MM.1S (cell line): ENCODE measurements around the gene IL17RD.

Experiments
- DNase-seq: peaks from one replicate; pipeline ENCODE4 v3.0.0-alpha.2; 2015
- H2AFZ ChIP-seq: fragments of 300-600 bp; sonication (generic); 2 replicates; pipeline ENCODE4 v1.6.0; 2016; ENCODE audit warnings: antibody characterized with exemption, low read length
- H3F3A ChIP-seq: fragments of 300-600 bp; sonication (generic); 2 replicates; pipeline ENCODE4 v1.6.1; 2016; ENCODE audit warnings: mild to moderate bottlenecking, antibody characterized with exemption, low read length, moderate library complexity, mixed read lengths; ENCODE audit not compliant: insufficient read depth
- H3K27ac ChIP-seq: fragments of 300-600 bp; sonication (generic); 2 replicates; pipeline ENCODE4 v1.5.1; 2016; ENCODE audit warnings: mild to moderate bottlenecking, low read length
- H3K27me3 ChIP-seq: fragments of 300-600 bp; sonication (generic); replicated peaks from 2 replicates; pipeline ENCODE4 v1.6.0; 2016; ENCODE audit warnings: low read length; ENCODE audit not compliant: insufficient read depth
- H3K36me3 ChIP-seq: fragments of 300-600 bp; sonication (generic); replicated peaks from 2 replicates; pipeline ENCODE4 v1.6.1; 2016; ENCODE audit warnings: mild to moderate bottlenecking, low read length, mixed read lengths; ENCODE audit not compliant: insufficient read depth
- H3K4me1 ChIP-seq: fragments of 300-600 bp; sonication (generic); 2 replicates; pipeline ENCODE4 v1.6.1; 2016; ENCODE audit warnings: low read length, mixed read lengths
- H3K4me2 ChIP-seq: fragments of 300-600 bp; sonication (generic); 2 replicates; pipeline ENCODE4 v1.6.0; 2016; ENCODE audit warnings: low read depth, low read length
- H3K4me3 ChIP-seq: fragments of 300-600 bp; sonication (generic); 2 replicates; pipeline ENCODE4 v1.5.1; 2016; ENCODE audit warnings: low read length, mixed read lengths
- H3K79me2 ChIP-seq: fragments of 300-600 bp; sonication (generic); 2 replicates; pipeline ENCODE4 v1.6.1; 2016; ENCODE audit warnings: mixed run types, low read length, mixed read lengths
- H3K9ac ChIP-seq: fragments of 300-600 bp; sonication (generic); 2 replicates; pipeline ENCODE4 v1.6.1; 2016; ENCODE audit warnings: low read length, mixed read lengths
- H3K9me2 ChIP-seq: fragments of 300-600 bp; sonication (generic); replicated peaks from 2 replicates; pipeline ENCODE4 v1.6.1; 2016; ENCODE audit warnings: mild to moderate bottlenecking, low read length, mixed read lengths; ENCODE audit not compliant: insufficient read depth
- H3K9me3 ChIP-seq: fragments of 300-600 bp; sonication (generic); replicated peaks from 2 replicates; pipeline ENCODE4 v1.6.1; 2016; ENCODE audit warnings: mild to moderate bottlenecking, low read length, mixed read lengths; ENCODE audit not compliant: insufficient read depth
- H4K20me1 ChIP-seq: fragments of 300-600 bp; sonication (generic); 2 replicates; pipeline ENCODE4 v1.6.1; 2016; ENCODE audit warnings: mild to moderate bottlenecking, low read length, moderate library complexity, mixed read lengths; ENCODE audit not compliant: insufficient read depth
- CTCF ChIP-seq: fragments of 300-600 bp; sonication (generic); IDR thresholded peaks from 2 replicates; pipeline ENCODE4 v1.5.1; 2016; ENCODE audit warnings: antibody characterized with exemption, low read length, mixed read lengths
- EZH2 ChIP-seq: fragments of 300-600 bp; sonication (generic); optimal IDR thresholded peaks from 2 replicates; pipeline ENCODE3; 2017; ENCODE audit warnings: low read depth, mild to moderate bottlenecking, antibody characterized with exemption, low read length, mixed read lengths
- EZH2phosphoT487 ChIP-seq: fragments of 300-600 bp; sonication (generic); IDR thresholded peaks from 2 replicates; pipeline ENCODE4 v1.6.1; 2018; ENCODE audit warnings: antibody characterized with exemption, low read length

The IL17RD gene

GRCh38 chr3:57082481-57082880 lies 82.7 kb downstream of the IL17RD start:
- no peak for DNase-seq
- H3K27me3 ChIP-seq = peaks cover 12% of the 10 kb centered on the region
- H4K20me1 ChIP-seq = no peaks in the 10 kb centered on the region
- H3K4me1 ChIP-seq = no peaks in the 10 kb centered on the region
- H3K4me2 ChIP-seq = no peak overlapping the region
- H3K27ac ChIP-seq = no peak overlapping the region
- no peaks in the 10 kb centered on the region for H3K9me2 ChIP-seq
- no peaks in the 10 kb centered on the region for H3K36me3 ChIP-seq
- H3F3A ChIP-seq = no peaks in the 10 kb centered on the region
- H3K9ac ChIP-seq = no peak overlapping the region
- H3K79me2 ChIP-seq = no peaks in the 10 kb centered on the region
- no peak overlapping the region for H3K4me3 ChIP-seq
- TF ChIP-seq CTCF = no peak
- H2AFZ ChIP-seq = no peak overlapping the region
- no peaks in the 10 kb centered on the region for H3K9me3 ChIP-seq

GRCh38 chr3:57081173-57081572 lies 84.0 kb downstream of the IL17RD start:
- Histone ChIP-seq H3K4me2 (no peak overlapping the region), H3K27ac (no peak overlapping the region), H3K9me3 (no peaks in the 10 kb centered on the region), H3K4me3 (no peak overlapping the region), H3K9ac (no peak overlapping the region), H3K4me1 (no peaks in the 10 kb centered on the region), H3K27me3 (peaks cover 13% of the 10 kb centered on the region), H4K20me1 (no peaks in the 10 kb centered on the region), H2AFZ (no peak overlapping the region), H3F3A (no peaks in the 10 kb centered on the region), H3K36me3 (no peaks in the 10 kb centered on the region), H3K9me2 (no peaks in the 10 kb centered on the region), H3K79me2 (no peaks in the 10 kb centered on the region)
- TF ChIP-seq CTCF (no peak), EZH2phosphoT487 (no peak), EZH2 (no peak)
- no peak for DNase-seq

- TF ChIP-seq EZH2phosphoT487 (no peak), EZH2 (no peak), CTCF (no peak)
- Histone ChIP-seq H3F3A (no peaks in the 10 kb centered on the region), H3K79me2 (no peaks in the 10 kb centered on the region), H3K4me3 (no peak overlapping the region), H3K4me1 (no peaks in the 10 kb centered on the region), H3K27me3 (peaks cover 13% of the 10 kb centered on the region), H3K9me3 (no peaks in the 10 kb centered on the region), H4K20me1 (no peaks in the 10 kb centered on the region), H3K4me2 (no peak overlapping the region), H3K36me3 (no peaks in the 10 kb centered on the region), H2AFZ (no peak overlapping the region), H3K9ac (no peak overlapping the region), H3K9me2 (no peaks in the 10 kb centered on the region), H3K27ac (no peak overlapping the region)
- DNase-seq = no peak
These were observed 85.0 kb downstream of the IL17RD start for GRCh38 chr3:57080171-57080570.
